HG03558 (cell line): ENCODE results near the gene PMP22.

Experiments
- ATAC-seq: cut with Tn5 transposase; IDR thresholded peaks from one replicate; pipeline ENCODE4 v1.9.1; 2021; ENCODE audit warnings: moderate number of reproducible peaks; ENCODE audit not compliant: unreplicated experiment; ENCODE audit errors: extremely low read depth

PMP22 gene

GRCh38 chr17:15278380-15278779 is 13.3 kb upstream of the PMP22 start:
- ATAC-seq, result no peak

GRCh38 chr17:15274017-15274416 is 8.9 kb upstream of the PMP22 start:
- ATAC-seq, result no peak

GRCh38 chr17:15273141-15273793 is 8.1 kb upstream of the PMP22 start:
- no peak for ATAC-seq

DNA sequence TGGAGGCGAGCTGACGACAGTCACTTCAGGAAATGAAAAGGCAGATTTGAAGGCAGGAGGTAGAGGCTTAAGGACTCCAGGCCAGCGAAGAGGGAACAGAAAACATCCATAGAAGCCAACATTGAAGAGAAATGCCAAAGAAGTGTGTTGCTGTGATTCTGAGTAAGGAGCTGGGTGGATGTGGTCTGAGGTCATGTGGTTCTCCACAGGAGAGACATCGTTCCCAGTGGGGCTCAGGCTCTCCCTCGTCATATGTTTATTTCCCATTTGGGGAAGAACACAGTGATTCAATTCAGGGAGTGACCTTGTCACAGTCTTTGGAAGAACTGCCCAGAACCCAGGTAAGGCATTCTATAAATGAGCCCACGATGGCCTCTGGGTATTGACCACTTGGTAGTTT is 6.6 kb upstream of the PMP22 start:
- ATAC-seq, result no peak

- ATAC-seq, result no peak
These were observed 5.7 kb upstream of the PMP22 start for GRCh38 chr17:15270628-15271381.

DNA sequence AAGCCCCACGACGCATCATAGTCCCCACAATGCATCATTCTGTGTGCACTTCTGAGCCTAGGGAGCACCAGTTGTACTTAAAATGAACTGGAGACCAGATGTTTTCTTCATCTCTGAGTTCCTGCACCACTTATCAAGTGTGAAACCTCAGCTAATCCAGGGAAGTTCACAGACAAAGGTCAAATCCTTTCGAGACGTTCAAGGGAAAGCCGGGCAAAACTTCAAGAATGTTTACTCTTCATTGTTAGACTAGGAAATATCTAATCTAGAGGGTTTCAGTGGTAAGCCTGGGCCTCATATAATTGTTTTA is 4.6 kb upstream of the PMP22 start:
- ATAC-seq, result no peak

DNA sequence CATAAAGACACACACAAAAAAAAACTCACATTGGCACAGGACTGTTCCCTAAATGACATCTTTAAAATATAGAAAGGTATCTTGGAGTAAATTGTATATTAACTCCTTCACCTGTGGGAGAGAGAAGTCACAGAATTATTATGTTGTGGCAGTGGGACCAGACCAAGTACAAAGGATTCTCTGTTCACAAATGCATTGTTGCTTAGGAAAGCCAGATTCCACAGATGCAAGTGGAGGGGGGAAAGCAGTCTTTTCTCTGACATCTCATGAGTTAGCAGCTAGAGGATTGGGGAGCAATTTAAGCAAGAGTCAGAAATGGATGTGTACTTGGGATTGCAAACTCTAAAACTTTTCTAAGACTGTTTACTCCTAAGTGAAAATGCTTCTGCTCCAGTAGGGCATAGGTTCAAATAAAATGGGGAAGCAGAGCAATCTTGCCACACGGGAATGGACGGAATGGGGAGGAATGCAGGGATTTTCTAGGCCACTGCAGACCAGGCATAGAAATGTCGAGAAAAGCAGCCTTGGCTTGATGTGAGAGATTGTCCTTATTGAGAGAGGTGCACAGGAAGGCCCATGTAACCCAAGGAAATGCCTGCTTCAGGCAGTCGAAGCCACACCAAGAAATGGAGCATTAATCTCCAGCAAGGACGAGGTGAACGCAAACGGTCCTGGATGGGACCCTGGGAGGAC is 4.1 kb upstream of the PMP22 start:
- no peak for ATAC-seq

GRCh38 chr17:15268461-15268860 is 3.3 kb upstream of the PMP22 start:
- no peak for ATAC-seq

DNA sequence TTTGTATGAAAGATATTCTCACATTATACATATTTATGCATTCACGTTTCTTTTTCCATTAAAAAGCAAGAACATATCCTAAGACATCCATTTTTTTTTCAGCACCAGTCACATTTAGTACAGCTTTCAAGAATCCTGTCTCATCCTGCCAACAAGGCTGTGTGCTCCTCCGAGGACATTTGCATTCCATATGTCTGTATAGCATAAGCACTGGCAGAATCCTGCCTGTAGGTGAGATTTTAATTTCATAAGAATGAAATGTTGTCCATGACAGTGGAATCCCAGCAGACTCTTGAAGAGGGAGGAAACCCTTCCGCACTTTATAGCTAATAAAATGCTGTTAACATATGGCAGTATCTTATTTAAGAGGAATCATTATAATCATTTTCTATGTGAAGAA is 2.9 kb upstream of the PMP22 start:
- no peak for ATAC-seq

GRCh38 chr17:15266325-15267125 is 1.4 kb upstream of the PMP22 start:
- no peak for ATAC-seq

- ATAC-seq, result no peak
These were observed 584 bp downstream of the PMP22 start for GRCh38 chr17:15264542-15264941.

- no peak for ATAC-seq
These were observed 1.4 kb downstream of the PMP22 start for GRCh38 chr17:15263680-15264079.

DNA sequence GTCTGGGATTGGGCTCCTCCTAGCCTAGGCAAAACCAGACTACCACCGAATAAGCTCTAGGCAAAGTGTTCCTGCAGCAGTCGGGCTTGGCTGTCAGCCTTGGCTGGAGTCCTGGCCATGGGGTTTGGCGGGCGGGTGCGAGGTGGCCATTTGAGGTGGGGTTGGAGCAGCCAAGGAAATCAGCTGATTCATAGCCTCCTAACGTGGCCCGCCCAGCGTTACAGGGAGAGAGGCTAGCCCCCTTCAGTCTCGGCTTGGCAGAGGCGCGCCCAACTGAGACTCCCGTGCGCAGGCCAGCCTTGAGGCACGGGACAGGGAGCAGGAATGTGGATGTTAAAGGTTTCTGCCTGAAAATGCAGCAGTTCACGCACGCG is 1.9 kb downstream of the PMP22 start:
- no peak for ATAC-seq

DNA sequence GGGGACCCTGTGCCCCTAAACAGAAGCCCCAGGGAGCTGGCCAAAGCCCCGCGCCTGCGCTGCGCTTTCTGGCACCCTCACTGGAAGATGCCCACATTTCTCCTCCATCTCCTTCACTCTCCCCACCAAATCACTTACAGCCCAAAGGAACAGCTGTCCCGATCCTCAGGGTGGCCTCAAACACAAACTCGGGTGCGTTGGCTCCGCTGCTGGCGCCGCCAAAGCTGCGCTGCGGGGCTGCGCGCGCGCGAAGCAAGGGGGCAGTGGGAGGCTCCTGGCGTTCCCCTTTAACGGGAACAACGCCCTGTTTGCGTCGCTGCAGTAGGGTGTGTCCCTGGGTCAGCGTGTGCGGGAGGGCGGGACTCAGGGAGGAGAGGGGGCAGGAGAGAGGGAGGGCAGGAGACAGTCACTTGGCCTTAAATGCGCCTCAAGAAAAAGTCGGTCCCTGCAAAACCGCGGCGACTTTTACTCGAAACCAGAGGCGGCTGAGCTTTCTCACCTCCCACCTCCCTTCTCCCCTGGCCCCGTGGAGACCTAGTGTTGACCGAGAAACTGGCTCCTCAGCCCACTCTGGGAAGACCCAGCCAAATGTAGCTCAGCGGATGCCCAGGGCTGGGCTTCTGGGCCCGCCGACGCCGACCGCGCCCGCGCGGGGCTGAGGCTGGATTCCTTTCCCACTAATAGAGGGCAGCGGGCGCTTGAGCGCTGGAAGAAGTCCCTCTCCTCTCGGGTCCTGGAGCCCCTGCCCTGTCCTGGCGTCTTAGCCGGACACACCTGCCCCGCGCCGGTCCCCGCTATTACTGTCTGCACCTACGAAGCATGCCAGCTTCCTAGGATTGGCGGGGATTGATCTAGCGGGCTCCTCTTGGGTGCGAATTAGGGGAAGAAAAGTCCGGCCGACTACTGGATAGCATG is 2.6 kb downstream of the PMP22 start:
- no peak for ATAC-seq

DNA sequence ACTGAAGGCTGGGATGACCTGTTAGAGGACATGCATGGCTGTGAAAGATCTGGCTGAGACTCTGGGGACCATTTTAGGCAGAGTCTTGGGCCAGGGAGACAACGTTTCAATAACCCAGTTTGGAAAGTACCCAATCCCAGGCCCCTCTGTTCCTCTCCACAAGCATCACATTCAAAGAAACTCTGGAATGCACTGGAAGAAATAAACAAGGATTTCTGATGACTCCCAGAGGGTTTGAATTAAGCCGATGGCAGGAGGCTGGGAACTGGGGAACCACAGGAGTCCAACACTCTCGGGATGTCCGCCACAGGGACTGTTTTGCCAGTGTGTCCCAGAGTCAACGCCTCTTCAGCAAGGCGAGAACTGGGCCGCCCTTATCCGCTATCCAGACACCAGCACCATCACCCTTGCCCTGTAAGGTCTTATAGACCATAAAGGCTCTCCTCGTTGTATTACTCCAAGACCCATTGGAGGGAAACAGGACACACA is 3.3 kb downstream of the PMP22 start:
- ATAC-seq, result no peak

DNA sequence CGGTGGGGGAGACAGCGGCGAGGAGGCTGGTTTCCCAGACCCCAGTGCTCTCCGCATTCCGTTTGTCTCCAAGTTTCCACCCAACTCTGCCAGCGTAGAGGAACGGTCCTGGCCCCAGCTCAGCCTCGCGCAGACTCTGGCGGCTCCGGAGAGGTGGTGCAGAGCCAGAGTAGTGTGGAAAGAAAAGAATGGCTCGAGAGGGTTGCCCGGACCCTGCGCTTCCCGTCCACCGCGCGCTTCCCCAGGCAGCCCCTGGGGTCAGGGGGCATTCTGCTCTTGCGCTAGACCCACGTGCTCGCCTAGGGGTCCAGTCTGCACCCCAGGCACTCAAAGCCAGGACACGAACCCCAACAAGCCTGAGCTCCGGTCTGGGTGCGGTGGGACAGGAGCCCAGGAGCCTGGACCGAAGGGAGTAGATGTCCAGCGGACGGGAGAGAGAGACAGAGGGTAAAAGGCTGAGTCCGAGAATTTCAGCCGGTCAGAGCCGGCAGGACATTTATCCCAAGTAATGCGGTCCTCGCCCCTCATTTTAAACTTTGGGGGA is 3.8 kb downstream of the PMP22 start:
- ATAC-seq, result no peak

GRCh38 chr17:15260376-15261257 is 4.5 kb downstream of the PMP22 start:
- ATAC-seq, result no peak

- no peak for ATAC-seq
These were observed 7.2 kb downstream of the PMP22 start for GRCh38 chr17:15257796-15258512.
